ENCODE measurements around the gene LRR1. TPM values are rescaled to one million over a fixed set of nuclear protein-coding genes. Genes with fewer than 3 reads are reported as not detected.
A peak's percentile ranks its signal among the peaks of the same experiment; 100 is the strongest.
"Not testable (repeated sequence)": the region's sequence is repeated elsewhere in the genome, so short reads cannot be mapped to it uniquely, and the experiment has no call there.

The LRR1 gene, protein sequence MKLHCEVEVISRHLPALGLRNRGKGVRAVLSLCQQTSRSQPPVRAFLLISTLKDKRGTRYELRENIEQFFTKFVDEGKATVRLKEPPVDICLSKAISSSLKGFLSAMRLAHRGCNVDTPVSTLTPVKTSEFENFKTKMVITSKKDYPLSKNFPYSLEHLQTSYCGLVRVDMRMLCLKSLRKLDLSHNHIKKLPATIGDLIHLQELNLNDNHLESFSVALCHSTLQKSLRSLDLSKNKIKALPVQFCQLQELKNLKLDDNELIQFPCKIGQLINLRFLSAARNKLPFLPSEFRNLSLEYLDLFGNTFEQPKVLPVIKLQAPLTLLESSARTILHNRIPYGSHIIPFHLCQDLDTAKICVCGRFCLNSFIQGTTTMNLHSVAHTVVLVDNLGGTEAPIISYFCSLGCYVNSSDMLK
- 4.8 TPM for total RNA-seq

DNA sequence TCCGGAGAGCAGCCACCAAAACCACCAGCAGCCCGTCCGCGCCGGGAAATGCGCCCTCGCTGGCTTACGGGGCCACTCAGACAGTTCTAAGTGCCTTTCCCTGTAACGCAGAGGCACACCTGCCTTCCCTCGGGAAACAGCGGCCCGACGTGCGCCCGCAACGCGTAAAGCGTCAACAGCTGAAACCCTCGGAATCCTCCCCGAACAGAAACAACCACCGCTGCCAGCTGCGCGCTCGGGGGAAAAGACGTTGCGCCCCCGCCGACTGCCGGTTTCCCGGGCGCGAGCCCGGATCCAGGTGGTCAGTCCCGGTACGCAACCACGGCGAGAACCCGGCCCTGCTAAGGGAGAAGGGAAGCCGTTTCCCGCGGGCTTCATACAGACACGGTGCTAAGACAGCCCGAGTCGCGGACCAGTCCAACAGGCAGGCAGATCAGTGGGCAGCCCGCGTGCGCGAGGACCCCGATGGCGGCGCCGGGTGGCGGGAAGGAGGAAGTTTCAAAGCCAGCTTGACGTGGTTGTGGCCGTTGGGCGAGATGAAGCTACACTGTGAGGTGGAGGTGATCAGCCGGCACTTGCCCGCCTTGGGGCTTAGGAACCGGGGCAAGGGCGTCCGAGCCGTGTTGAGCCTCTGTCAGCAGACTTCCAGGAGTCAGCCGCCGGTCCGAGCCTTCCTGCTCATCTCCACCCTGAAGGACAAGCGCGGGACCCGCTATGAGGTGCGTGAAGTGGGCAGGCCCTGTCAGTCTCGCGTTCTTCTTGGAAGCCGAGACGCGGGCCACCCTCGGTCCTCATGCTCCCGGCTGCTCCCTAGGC lies at the start of gene LRR1:
Gene LRR1, plus strand, starts transcription at position 456 of the 816 bp plus-strand sequence. Its CDS starts 81 bp downstream, at position 537.
- ATAC-seq: peak; percentile 75

DNA sequence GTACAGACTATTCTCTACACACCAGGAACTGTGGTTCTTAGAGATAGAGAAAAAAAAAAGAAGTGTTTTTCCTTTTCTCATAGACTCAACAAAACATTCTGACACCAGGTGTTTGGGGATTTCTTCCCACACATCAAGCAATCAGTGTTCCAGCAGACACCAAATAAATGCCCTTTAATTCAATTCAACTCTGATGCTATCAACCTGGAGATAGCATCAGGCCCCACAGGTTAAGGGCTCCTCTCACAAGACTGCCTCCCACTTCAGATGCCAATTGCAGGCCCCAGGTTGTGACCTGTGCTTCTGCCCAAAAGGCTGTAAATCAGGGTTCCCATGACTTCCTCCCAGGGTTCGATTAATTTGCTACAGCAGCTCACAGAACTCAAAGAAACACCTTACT lies 49.3 kb upstream of the LRR1 start:
- no peak for DNase-seq (ENCODE audit: low spot score)
- ATAC-seq: no peak

More for the DNA sequence above, at the start of gene LRR1:
- DNase-seq (ENCODE audit: low spot score): peak; percentile 91

DNA sequence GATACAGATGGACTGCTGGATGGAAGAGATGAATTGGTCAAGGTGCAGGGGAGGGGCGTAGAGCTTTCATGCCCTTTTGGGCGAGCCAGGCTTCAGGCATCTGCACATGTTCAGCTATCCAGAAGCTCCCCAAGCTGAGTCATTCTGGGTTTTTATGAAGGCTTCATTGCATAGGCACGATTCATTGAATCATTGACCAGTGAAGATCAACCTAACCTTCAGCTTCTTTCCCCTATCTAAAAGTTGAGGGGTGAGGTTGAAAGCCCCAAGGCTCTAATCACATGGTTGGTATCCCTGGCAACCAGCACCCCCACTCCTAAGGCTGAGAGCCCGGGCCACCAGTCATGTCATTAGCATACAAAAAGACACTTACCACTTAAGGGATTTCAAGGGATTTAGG lies 48.9 kb upstream of the LRR1 start:
- DNase-seq (ENCODE audit: low spot score) (no peak), ATAC-seq (peak; percentile 19)

DNA sequence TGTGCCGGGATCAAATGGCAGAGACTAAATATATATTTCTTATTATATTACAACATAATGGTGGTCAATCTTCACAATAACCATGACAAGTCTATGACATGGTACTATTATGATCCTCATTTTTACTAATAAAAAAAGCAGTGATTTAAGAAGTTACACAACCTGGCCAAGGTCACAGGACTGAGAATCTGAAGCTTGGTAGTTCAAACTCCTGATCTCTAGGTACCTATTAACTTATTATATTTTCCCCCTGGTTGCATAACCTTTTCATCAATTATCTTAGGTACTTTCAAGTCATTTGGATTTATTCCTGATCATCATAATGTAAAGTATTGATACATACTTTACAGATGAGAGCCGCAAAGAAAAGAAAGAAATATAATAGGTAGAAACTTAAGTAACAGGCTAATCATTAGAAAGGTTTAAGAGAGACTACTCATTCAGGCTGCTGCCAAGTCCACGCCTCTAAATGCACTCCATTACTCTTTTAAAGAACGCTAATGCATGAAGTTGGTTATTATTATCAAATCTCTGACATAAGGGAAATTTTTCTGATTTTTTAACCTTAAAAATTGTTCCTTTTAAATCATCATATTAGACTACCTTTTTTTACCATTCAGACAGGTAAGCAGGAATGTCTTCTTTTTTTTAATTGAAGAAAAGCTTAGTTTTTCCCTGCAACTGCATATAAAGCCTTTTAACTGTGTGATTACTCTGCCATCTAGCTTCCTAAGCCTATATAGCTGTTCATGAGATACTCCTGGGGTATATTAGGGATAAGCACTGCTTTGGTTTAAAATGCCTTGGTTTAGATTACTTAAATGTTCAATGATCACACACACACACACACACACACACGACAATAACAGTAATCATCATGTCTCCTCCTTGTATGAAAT lies 48.2 kb upstream of the LRR1 start:
- no peak for DNase-seq (ENCODE audit: low spot score)
- ATAC-seq: peak; percentile 76

DNA sequence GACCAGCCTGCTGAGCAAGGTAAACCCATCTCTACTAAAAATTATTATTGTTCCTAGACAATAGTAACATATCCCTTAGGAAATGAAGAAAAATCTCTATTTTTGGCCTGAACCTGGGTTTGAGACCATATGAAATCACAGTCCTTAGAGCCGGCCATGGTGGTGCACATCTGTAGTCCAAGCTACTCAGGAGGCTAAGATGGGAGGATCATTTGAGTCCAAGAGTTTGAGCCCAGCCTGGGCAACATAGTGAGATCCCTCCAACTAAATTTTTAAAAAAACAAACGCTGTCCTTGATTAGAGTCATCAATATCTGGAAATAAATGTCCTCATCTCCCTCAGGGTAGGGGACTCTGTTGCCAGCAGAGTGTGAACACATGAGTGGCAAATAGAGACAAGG lies 47.2 kb upstream of the LRR1 start:
- DNase-seq (ENCODE audit: low spot score): no peak
- no peak for ATAC-seq

DNA sequence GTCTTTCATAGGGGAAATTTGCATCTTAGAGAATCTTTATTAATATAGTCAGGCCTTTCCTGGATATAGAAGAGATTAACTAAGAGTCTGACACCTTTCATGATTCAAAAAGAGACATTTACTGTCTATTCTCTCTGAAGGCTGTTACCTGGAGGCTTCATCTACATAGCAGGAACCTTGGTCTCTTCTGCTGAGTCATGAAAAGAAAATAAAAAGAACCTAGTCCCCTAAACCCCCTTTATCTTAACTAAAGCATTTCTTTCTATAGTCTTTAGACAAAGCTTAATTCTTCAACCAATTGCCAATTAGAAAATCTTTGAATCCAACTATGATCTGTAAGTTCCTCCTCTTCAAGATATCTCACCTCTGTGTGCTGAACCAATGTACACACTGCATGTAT lies 45.6 kb upstream of the LRR1 start:
- ATAC-seq: no peak

DNA sequence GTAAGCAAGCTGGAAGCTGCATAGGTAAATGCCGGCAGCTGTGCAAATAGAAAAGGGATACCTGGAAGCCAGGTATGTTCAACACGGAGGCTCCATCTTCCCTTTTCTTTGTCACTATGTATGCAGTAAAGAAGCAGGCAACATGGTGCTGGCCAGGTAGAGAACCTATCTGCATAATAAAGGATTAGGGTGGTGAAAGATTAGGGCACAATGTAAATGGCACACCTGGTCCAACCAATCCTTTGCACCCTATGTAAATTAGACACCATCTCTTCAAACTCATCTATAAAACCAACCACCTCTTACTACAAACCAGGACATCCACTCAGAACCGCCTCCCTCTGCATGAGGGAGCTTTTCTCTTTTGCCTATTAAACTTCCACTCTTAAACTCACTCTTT lies 44.8 kb upstream of the LRR1 start:
- ATAC-seq (no peak), DNase-seq (ENCODE audit: low spot score) (no peak)

More for the DNA sequence above, 45.6 kb upstream of the LRR1 start:
- no peak for DNase-seq (ENCODE audit: low spot score)

DNA sequence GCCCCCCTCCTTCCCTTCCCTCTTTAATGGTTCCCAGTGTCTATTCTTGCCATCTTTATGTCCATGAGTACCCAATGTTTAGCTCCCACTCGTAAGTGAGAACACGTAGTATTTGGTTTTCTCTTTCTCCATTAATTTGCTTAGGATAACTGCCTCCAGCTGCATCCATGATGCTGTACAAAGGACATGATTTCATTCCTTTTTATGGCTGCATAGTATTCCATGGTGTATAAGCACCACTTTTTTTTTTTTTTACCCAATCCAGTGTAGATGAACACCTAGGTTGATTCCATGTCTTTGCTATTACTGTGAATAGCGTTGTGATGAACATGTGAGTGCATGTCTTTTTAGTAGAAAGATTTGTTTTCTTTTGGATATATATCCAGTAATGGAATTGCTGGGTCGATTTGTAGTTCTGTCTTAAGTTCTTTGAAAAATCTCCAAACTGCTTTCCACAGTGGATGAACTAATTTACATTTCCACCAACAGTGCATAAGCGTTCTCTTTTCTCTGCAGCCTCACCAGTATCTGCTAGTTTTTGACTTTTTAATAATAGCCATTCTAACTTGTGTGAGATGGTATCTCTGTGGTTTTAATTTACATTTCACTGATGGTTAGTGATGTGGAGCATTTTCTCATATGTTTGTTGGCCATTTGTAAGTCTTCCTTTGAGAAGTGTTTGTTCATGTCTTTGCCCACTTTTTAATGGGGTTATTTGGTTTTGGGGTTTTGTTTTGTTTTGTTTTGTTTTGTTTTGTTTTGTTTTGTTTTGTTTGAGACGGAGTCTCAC lies 38.6 kb upstream of the LRR1 start:
- no peak for ATAC-seq
- no peak for DNase-seq (ENCODE audit: low spot score)

DNA sequence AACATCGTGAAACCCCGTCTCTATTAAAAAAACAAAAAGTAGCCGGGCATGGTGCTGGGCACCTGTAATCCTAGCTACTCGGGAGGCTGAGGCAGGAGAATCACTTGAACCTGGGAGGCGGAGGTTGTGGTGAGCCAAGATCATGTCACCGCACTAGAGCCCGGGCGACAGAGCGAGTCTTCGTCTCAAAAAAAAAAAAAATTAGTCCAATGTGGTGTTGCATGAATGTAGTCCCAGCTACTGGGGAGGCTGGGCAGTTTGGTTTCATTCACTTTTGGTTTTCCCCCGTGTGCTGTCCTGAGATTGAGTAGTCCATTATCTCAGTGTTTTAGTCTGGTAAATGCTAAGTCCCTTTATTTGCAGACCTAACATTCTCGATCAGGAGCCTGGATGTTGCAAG lies 32.0 kb upstream of the LRR1 start:
- no peak for ATAC-seq
- DNase-seq (ENCODE audit: low spot score): no peak

DNA sequence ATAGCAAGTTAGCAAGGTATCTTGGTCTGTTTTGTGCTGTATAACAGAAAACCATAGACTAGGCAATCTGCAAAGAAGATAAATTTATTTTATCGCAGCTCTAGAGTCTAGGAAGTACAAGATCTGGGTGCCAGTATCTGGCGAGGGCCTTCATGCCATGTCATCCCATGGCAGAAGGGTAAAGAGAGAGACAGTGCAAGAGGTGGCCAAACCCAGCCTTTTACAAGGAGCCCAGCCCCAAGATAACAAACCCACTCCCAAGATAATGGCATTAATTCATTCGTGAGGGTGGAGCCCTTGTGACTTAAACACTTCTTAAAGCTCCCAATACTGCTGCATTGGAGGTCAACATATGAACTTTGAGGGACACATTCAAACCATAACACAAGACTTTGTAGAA lies 29.5 kb upstream of the LRR1 start:
- DNase-seq (ENCODE audit: low spot score): no peak
- ATAC-seq: no peak

DNA sequence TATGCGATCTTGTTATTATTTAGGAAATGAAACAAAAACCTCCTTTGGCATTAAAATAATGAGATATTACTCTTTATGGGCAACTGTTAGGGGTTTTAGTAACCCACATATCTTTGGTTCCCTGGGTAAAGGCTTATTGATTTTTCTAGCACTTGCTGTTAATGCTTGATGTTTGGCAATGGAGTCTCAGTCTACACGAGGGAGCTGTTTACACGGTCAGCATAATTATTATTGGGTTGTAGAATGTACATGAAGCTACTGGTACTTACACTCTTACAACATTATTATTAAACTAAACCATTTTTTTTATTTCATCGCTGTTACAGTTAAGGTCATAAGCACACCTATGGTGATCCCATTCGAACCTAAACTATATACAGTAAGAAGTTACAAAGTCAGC lies 24.7 kb upstream of the LRR1 start:
- DNase-seq (ENCODE audit: low spot score): no peak
- peak; percentile 32 for ATAC-seq

DNA sequence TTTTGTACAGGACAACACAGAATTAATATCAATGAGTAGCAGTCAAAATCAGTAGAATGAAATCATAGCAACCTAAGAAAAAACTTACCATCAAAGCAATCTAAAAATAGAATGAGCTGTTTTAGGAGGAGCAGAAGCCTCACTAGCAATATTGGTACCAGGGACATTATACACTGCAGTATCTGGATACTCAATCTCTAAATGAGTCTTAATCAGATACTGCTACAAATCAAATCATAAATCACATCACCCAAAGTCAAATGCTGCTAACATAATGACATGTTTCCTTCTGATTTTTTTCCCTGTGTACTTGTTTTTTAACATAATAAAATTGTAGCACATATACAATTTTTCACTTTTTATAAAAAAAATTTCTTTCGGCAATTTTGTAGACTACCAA lies 20.6 kb upstream of the LRR1 start:
- DNase-seq (ENCODE audit: low spot score): no peak
- no peak for ATAC-seq

DNA sequence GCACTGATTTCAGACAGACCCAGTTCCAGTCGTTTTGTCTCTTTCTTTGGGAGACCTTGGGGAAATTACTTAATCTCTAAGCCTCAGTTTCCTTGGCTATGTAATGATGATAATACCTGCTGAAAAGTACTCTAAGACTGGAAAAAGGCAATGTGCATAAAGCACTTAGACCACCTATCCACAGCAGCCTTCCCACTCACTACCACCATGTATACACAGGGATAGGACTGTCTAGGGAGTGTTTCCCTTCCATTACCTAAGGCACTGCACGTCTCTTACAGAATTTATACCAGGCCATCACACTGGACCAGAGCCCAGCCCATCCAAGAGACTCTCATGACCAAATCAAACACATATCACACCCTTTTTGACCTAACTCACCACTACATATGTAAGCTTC lies 18.9 kb upstream of the LRR1 start:
- DNase-seq (ENCODE audit: low spot score) (no peak), ATAC-seq (no peak)

DNA sequence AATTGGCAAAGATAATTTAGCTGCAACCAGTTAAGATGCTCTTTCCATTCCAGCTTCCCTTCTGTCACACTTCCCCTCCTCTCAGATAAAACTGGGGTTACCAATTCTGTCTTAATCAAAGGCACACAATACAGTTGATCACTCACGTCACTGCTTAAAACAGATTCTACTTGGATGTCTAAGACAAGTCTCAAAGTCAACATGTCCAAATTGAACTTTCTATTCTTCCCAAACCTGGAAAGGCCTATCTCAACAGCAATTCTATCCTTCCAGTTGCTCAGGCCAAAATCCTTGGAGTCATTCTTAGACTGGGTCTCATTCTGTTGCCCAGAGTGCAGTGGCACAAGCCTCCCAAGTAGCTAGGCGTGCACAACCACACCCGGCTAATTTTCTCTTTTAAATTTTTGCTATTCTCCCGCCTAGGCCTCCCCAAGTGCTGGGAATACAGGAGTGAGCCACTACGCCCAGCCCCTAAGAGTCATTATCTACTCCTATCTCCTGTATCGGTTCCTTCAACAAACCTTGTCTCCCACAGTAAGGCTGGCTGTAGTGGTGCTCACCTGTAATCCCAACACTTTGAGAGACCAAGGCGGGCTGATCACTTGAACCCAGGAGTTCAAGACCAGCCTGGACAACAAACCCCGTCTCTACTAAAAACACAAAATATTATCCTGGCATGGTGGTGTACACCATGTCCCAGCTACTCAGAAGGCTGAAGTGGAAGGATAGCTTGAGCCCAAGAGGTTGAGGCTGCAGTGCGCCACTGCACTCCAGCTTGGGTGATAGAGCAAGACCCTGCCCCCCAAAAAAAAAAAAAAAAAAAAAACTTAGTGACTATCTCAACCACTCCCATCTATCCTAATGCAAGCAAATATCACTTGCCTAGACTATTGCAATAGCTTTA lies 17.3 kb upstream of the LRR1 start:
- DNase-seq (ENCODE audit: low spot score) (no peak), ATAC-seq (no peak)

DNA sequence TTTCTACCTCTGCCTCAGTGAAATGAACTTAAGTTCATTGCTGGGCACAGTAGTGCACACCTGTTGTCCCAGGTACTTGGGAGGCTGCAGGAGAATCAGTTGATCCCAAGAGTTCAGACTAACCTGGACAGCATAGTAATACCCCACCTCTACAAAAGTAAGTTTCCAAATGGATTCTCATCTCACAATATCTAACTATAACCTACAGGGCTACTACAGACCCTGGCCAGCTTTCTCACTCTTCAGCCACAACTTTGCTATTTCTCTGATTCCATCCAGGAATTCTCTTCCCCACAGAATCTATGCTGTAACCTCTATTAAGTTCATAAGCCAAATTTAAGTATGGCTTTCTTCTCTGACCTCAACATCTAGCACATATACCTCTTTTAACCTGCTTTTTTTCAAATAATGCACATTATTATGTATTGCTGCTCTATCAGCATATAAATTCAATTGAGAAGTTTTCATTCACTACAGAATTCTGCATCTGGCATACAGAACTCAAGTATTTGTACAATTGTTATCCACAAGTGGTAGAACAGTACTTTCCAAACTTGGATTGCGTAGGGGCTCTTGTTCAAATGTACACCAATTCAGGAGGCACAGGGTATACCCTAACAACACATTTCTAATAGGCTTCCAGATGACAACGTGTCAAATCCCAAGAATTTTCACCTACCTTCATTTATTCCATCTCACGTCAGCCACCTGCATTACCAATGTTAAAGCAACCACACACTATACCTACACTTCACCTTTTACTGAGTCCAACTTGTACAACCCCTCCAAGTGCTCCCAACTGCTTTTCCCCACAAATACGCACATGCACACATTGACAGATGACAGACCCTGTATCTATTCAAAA lies 16.4 kb upstream of the LRR1 start:
- ATAC-seq (no peak), DNase-seq (ENCODE audit: low spot score) (no peak)

DNA sequence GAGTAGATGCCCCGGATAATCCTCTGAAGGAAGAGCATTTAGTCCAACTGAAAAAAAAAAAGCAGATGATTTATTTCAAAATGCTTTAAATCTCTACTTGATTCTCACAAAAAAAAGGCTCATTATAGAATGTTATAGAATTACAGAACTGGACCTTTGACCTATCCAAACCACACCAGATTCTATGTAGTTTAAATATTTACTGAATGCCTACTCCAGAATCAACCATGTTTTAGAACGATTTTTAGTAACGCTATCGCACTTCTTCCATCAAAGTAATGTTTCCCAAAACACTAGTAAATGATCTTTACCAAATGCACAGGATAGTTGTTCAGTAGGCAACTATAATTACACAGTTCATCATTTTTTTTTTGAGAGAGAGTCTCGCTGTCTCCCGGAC lies 15.1 kb upstream of the LRR1 start:
- no peak for ATAC-seq
- no peak for DNase-seq (ENCODE audit: low spot score)

DNA sequence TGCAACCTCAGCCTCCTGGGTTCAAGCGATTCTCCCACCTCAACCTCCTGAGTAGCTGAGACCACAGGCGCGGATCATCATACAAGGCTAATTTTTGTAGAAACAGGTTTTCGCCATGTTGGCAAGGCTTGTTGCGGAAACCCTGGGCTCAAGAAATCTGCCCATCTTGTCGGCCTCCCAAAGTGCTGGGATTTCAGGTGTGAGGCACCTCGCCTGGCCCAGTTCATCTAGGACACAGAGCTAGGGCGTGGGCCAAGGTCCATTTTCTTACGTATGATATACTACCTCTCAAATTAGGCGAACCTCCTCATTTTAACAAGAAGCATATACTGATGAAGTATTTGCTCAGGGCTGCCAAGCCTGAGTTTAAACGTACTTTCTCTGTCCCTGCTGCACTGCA lies 14.7 kb upstream of the LRR1 start:
- ATAC-seq (no peak), DNase-seq (ENCODE audit: low spot score) (no peak)

DNA sequence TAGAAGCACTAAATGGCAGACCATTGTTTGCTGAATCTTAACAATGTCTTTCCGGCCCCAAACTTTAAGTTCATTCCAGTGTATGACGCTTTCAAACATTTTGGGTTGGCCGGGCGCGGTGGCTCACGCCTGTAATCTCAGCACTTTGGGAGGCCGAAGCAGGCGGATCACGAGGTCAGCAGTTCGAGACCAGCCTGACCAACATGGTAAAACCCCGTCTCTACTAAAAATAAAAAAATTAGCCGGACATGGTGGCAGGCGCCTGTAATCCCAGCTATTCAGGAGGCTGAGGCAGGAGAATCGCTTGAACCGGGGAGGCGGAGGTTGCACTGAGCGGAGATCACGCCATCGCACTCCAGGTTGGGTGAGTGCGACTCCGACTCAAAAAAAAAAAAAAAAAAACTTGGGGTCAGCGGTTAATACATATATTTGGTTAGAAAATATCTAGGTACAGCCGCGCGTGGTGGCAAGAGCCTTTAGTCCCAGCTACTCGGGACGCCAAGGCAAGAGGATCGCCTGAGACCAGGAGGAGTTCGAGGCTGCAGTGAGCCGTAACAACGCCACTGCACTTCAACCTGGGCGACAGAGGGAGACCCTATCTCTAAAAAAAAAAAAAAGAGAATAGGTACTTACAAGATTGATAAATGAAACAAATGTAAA lies 13.6 kb upstream of the LRR1 start:
- not testable (repeated sequence) for ATAC-seq; DNase-seq (ENCODE audit: low spot score)

Measured in left lobe of liver (tissue), 2 donors.